DND-41 (cell line): ENCODE results near the gene CASP7.

ENCODE experiments used
- CTCF ChIP-seq: IDR thresholded peaks from 2 replicates; pipeline ENCODE4 v1.5.1; 2012; ENCODE audit warnings: borderline replicate concordance, low read length, moderate library complexity, mild to moderate bottlenecking; ENCODE audit not compliant: poor library complexity, severe bottlenecking; ENCODE audit errors: extremely low read depth
- EZH2 ChIP-seq: IDR thresholded peaks from 3 replicates; pipeline ENCODE4 v1.6.1; 2012; ENCODE audit warnings: borderline replicate concordance, low read depth, mild to moderate bottlenecking, moderate library complexity, low read length, inconsistent platforms; ENCODE audit not compliant: severe bottlenecking

GRCh38 chr10:113679463-113680189 lies at the start of gene CASP7:
- TF ChIP-seq CTCF (peak; percentile 64), EZH2 (no peak)
